HG02610 (cell line): ENCODE data around the gene MYOG.

Experiments used
- ATAC-seq: cut with Tn5 transposase; IDR thresholded peaks from one replicate; pipeline ENCODE4 v1.9.1; 2021; ENCODE audit warnings: mild to moderate bottlenecking, moderate library complexity; ENCODE audit not compliant: unreplicated experiment

Gene MYOG

GRCh38 chr1:203072911-203073310, 12.9 kb downstream of the MYOG start:
- no peak for ATAC-seq

GRCh38 chr1:203072002-203072602, 13.7 kb downstream of the MYOG start:
- no peak for ATAC-seq

GRCh38 chr1:203069030-203069747, 16.6 kb downstream of the MYOG start:
- ATAC-seq: no peak

- no peak for ATAC-seq
Observed at GRCh38 chr1:203066965-203067364, 18.8 kb downstream of the MYOG start.

GRCh38 chr1:203065986-203066385, 19.8 kb downstream of the MYOG start:
- ATAC-seq: no peak

- no peak for ATAC-seq
Observed at GRCh38 chr1:203065191-203065590, 20.6 kb downstream of the MYOG start.

- no peak for ATAC-seq
Observed at GRCh38 chr1:203063287-203063686, 22.5 kb downstream of the MYOG start.

GRCh38 chr1:203060115-203060514, 25.7 kb downstream of the MYOG start:
- ATAC-seq: no peak

- ATAC-seq: no peak
Observed at GRCh38 chr1:203059485-203059884, 26.3 kb downstream of the MYOG start.

- no peak for ATAC-seq
Observed at GRCh38 chr1:203058676-203058935, 27.2 kb downstream of the MYOG start.

GRCh38 chr1:203057911-203058675, 27.7 kb downstream of the MYOG start:
- ATAC-seq: no peak

- no peak for ATAC-seq
Observed at GRCh38 chr1:203056516-203056915, 29.3 kb downstream of the MYOG start.

GRCh38 chr1:203056012-203056411, 29.8 kb downstream of the MYOG start:
- no peak for ATAC-seq

- no peak for ATAC-seq
Observed at GRCh38 chr1:203055161-203055799, 30.5 kb downstream of the MYOG start.

- no peak for ATAC-seq
Observed at GRCh38 chr1:203054642-203055041, 31.2 kb downstream of the MYOG start.

- ATAC-seq: no peak
Observed at GRCh38 chr1:203054184-203054583, 31.6 kb downstream of the MYOG start.

- no peak for ATAC-seq
Observed at GRCh38 chr1:203052601-203053000, 33.2 kb downstream of the MYOG start.

GRCh38 chr1:203051841-203052324, 33.9 kb downstream of the MYOG start:
- ATAC-seq: no peak

GRCh38 chr1:203050826-203051225, 35.0 kb downstream of the MYOG start:
- ATAC-seq: no peak

- no peak for ATAC-seq
Observed at GRCh38 chr1:203049576-203050180, 36.1 kb downstream of the MYOG start.

- ATAC-seq: no peak
Observed at GRCh38 chr1:203049077-203049476, 36.7 kb downstream of the MYOG start.
